CD4-positive, alpha-beta T cell treated with Interleukin-21 for 1 hour (primary cell): ENCODE measurements around the gene MARCHF2.
A peak's percentile ranks its signal among the peaks of the same experiment; 100 is the strongest.
"Not testable (repeated sequence)": the region's sequence is repeated elsewhere in the genome, so short reads cannot be mapped to it uniquely, and the experiment has no call there.

Experiments
- DNase-seq: peaks from one replicate; pipeline ENCODE4 v3.0.0-alpha.2; 2020

Gene MARCHF2

GRCh38 chr19:8387688-8388611, 25.2 kb upstream of the MARCHF2 start:
- DNase-seq = no peak

GRCh38 chr19:8388612-8388958, 24.5 kb upstream of the MARCHF2 start:
- no peak for DNase-seq

GRCh38 chr19:8389891-8390616, 23.1 kb upstream of the MARCHF2 start, which contains the start of gene RAB11B:
TSS of gene RAB11B (plus strand) at chr19:8390360. CDS start at chr19:8390417, 57 bp downstream.
- DNase-seq = peak; percentile 100

DNA sequence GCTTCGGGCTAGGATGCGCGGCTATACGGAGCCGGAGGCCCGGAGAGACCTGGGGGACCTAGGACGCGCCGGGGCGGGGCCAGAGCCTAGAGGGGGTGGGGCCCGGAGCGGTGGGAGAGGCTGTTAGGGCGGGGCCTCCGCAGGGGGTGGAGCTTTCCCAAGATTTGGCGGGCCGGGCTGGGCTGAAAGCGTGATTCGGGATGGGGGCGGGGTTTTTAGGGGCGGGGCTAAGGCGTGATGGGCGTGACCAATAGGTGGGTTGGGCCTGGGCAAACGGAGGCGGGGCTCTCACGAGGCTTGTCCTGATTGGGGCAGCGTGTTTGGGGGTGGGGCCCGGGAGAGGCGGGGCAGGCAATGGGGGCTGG, 22.5 kb upstream of the MARCHF2 start:
- DNase-seq = peak; percentile 93

- no peak for DNase-seq
These were observed 21.7 kb upstream of the MARCHF2 start for GRCh38 chr19:8391198-8392016.

- DNase-seq = no peak
These were observed 21.0 kb upstream of the MARCHF2 start for GRCh38 chr19:8392017-8392591.

GRCh38 chr19:8393192-8393870, 19.8 kb upstream of the MARCHF2 start:
- DNase-seq = no peak

- no peak for DNase-seq
These were observed 19.2 kb upstream of the MARCHF2 start for GRCh38 chr19:8393871-8394250.

DNA sequence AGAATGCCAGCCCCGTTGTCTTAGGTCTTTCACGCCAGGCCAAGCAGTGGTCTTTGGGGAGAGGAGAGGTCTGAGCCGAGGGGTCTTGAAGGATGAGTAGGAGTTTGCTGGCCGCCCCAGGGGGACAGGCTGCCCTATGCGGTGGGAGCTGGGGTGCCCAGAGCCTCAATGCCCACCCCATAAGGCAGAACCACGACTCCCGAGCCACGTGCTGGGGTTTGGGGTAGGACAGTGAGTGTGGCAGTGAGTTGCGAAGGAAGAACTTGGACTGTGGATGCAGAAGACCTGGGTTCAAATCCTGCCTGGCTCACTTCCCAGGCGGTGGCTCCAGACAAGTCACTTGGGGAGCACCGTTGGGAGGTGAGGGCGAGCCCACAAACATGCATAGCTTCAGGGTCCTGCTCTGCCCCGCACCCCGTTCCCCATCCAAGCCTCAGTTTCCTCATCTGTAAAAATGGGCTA, 17.5 kb upstream of the MARCHF2 start:
- no peak for DNase-seq

GRCh38 chr19:8396185-8396562, 16.9 kb upstream of the MARCHF2 start:
- no peak for DNase-seq

GRCh38 chr19:8396563-8397203, 16.4 kb upstream of the MARCHF2 start:
- peak; percentile 85 for DNase-seq

GRCh38 chr19:8397271-8397670, 15.8 kb upstream of the MARCHF2 start:
- no peak for DNase-seq

- no peak for DNase-seq
These were observed 15.3 kb upstream of the MARCHF2 start for GRCh38 chr19:8397746-8398310.

GRCh38 chr19:8398311-8398771, 14.8 kb upstream of the MARCHF2 start:
- no peak for DNase-seq

- no peak for DNase-seq
These were observed 13.4 kb upstream of the MARCHF2 start for GRCh38 chr19:8399681-8400188.

DNA sequence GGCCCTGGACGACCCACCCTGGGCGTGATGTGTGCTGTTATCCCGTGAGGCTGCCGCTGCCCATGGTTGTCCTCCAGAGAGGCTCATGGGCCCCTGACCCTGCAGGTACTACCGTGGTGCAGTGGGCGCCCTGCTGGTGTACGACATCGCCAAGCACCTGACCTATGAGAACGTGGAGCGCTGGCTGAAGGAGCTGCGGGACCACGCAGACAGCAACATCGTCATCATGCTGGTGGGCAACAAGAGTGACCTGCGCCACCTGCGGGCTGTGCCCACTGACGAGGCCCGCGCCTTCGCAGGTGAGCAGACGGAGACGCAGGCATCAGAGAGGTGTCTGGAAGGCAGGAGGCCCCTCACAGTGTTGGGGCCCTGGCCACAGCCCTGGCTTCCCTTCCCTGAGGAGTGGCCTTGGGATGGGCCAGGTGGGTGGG, 11.1 kb upstream of the MARCHF2 start:
- DNase-seq = no peak

- DNase-seq = no peak
These were observed 9.8 kb upstream of the MARCHF2 start for GRCh38 chr19:8403098-8403819.

- DNase-seq = no peak
These were observed 9.3 kb upstream of the MARCHF2 start for GRCh38 chr19:8403820-8404109.

- no peak for DNase-seq
These were observed 8.5 kb upstream of the MARCHF2 start for GRCh38 chr19:8404391-8405151.

- not testable (repeated sequence) for DNase-seq
These were observed 2.4 kb upstream of the MARCHF2 start for GRCh38 chr19:8410718-8411117.
